Right renal pelvis (tissue), 4 donors: ENCODE data around the gene SMC3. TPM values are rescaled to one million over a fixed set of nuclear protein-coding genes. Genes with fewer than 3 reads are reported as not detected.

ENCODE experiments used
- DNase-seq, 4 donors: peaks; one replicate each; pipeline ENCODE4 v3.0.0-alpha.2; 2013; ENCODE audit warnings: low read depth in 4 of 4, low spot score in 3 of 4, missing footprints in 1 of 4
- polyA plus RNA-seq, 4 donors: library from polyadenylated mRNA; unstranded; fragments of 120-200 nt; gene quantifications; one replicate each; pipeline ENCODE4 v1.2.1, GENCODE V29; 2013; ENCODE audit not compliant: insufficient read length in 4 of 4

Gene SMC3
- polyA plus RNA-seq, 4 donors: 81.5 to 104 (median 98.7) TPM

DNA sequence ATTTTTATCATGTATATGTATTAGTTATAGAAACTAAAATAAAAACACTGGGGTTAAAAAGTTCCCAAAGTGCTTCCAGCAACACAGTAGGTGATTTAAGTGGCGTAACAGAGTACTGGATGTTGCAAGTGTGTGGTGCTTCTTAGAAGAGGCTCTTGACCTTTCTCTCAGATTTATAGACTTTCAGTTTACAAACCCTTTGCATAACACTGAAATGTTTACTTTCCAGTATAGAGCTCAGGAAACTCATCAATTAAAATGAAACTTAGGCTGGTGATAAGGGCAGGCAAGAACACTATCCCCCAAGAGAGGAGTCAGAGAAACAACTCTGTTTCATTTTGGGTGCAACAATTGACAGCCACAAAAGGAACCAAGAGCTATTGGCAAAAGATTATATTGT, 27.5 kb upstream of the SMC3 start:
- DNase-seq: no peak

DNA sequence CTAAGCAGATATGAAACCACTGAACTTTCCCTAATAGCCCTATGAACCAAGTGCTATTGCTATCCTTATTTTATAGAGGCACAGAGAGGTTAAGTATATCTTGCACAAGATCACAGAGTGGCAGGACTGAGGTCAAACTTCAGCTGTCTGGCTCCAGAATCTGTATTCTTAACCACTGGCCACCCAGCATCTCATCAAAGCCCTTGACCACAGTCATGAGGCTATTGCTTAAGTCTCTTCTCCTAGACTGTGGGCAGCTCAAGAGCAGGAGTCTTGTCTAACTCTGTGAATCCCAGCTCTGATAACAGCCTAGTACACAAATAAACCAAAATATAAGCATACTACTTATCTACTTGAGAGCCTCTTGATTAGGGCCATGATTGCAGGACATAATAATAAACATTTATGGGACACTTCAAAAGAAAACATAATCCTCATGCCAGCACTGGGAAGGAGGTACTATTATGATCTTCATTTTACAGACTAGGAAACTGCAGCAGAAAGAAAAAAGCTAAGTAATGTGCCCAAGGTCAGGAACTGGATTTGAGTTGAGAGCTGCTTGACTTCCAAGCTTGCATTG, 22.4 kb upstream of the SMC3 start:
- DNase-seq: no peak

- no peak for DNase-seq
Measured at GRCh38 chr10:110546077-110546476, 21.4 kb upstream of the SMC3 start.

DNA sequence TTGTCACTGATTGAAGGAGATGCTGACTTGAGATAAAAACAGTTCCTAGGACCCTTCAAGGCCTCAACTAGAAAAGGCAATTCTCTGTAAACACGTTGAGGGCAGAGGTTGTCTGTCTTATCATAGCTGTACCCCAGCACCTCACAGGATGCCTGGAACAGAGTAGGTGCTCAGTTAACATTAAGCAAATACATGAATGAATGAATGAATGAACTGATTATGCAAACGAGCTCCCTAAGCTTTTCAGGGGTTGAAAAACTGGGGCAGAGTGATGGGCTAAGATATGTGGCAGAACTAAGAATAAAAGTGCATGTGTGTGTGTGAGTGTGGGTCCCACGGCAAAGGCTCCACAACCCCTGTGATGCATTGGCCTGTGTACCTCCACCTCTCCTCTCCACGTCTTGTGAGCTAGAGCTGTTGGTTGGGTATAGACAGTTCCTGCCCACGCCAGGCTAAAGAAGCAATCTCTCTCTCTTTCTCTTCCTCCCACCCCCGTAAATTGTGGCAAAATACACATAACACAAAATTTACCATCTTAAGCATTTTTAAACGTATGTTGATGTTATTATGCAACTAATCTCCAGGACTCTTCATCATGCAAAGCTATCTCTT, 20.9 kb upstream of the SMC3 start:
- DNase-seq: no peak

GRCh38 chr10:110547139-110547761, 20.2 kb upstream of the SMC3 start:
- peak in 3 of 4 donors; percentile 38 to 51 (median 43) for DNase-seq

GRCh38 chr10:110548002-110548401, 19.5 kb upstream of the SMC3 start:
- DNase-seq: no peak

DNA sequence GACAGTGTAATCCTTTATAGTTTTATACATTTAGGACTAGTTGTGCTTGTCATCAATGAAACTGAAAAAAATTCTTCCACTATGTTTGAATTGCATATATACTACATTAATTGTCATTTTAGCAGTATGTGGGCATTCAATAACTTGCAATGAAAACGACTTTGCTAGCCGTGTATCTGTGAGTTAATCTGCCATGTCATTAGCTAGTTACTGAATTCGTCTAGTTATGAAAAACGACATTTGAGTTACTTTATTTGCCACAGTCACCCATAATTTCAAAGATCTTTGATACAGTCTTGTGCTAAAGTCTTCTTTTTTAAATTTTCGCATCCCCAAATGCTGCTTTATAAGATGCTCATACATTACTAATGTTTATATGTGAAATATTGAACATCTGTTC, 18.3 kb upstream of the SMC3 start:
- no peak for DNase-seq

GRCh38 chr10:110553905-110554304, 13.6 kb upstream of the SMC3 start:
- DNase-seq: no peak

DNA sequence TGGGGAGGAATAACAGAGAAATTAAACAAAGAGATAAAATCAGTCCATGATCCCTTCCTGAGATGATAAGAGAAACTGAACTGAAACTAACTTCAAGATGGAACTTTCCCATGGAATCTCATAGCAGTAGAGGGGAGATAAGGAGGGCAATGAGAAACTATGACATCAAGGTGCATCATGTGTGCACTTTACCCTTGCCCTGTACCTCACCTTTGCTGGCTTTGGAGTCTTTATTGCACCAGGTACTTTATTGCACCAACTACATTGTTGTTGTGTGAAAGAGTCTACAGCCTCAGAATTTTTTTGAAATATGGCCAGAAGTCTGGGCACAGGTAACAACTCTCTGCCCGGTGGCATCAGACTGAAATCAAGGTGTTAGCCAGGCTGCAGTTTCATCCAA, 11.2 kb upstream of the SMC3 start:
- DNase-seq: no peak

DNA sequence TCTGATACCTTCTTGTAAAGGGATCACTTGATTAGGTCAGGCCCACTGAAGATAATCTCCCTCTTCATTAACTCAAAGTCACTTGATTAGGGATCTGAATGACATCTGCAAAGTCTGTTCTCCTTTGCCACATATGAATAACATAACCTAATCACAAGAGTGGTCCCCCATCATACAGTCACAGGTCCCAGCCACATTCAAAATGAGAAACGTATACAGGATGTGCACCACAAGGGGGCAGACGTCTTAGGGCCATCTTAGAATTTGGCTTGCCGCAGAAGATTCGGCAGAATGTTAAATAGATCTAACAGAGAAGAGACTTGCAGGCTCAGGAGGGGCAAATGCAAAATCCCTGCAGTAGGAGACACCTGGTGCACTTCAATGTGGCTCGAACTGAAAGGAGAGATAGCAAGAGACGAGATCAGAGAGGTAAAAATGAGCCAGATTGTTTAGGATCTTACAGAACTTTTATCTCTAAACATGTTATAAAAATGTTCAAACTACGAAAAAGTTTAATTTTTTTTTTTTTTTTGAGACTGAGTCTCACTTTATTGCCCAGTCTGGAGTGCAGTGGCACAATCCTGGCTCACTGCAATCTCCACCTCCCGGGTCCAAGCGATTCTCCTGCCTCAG, 10.4 kb upstream of the SMC3 start:
- DNase-seq: peak in 1 of 4 donors; percentile 25

GRCh38 chr10:110558041-110558440, 9.5 kb upstream of the SMC3 start:
- no peak for DNase-seq

GRCh38 chr10:110560012-110560411, 7.5 kb upstream of the SMC3 start:
- no peak for DNase-seq

GRCh38 chr10:110561292-110561691, 6.2 kb upstream of the SMC3 start:
- DNase-seq: no peak

DNA sequence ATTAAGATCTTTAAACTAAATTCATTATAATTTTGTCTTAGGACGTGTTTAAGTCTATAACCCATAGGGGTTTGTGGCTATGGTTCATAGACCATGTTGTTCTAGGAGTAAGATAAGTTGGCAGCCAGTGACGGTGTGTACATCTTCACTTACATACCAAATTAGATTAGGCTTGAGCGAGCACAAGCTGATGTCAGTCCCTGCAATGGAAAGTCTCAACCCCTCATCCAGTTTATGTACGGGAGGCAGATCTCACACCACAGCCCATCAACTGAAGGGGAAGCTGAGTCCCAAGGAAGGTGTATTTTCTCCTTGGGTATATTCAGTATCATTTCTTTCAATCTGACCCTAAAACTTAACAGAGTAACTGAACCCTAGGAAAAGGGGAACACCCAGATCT, 5.1 kb upstream of the SMC3 start:
- DNase-seq: no peak

DNA sequence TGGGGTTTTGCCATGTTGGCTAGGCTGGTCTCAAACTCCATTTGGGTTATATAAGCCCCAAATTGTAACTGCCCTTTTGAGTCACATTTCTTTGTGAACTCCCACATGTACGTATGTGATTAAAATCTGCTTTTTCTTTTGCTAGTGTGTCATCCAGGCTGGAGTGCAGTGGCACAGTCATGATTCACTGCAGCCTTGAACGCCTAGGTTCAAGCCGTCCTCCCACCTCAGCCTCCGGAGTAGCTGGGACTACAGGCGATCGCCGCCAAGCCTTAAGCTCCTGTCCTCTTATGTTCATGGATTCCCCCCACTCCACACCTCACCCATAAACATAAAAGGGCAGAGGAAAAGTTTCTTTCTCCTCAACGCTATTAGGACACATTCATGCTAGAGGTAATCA, 4.4 kb upstream of the SMC3 start:
- DNase-seq: no peak

- peak in 1 of 4 donors; percentile 10 for DNase-seq
Measured at GRCh38 chr10:110566472-110567200, 859 bp upstream of the SMC3 start.

DNA sequence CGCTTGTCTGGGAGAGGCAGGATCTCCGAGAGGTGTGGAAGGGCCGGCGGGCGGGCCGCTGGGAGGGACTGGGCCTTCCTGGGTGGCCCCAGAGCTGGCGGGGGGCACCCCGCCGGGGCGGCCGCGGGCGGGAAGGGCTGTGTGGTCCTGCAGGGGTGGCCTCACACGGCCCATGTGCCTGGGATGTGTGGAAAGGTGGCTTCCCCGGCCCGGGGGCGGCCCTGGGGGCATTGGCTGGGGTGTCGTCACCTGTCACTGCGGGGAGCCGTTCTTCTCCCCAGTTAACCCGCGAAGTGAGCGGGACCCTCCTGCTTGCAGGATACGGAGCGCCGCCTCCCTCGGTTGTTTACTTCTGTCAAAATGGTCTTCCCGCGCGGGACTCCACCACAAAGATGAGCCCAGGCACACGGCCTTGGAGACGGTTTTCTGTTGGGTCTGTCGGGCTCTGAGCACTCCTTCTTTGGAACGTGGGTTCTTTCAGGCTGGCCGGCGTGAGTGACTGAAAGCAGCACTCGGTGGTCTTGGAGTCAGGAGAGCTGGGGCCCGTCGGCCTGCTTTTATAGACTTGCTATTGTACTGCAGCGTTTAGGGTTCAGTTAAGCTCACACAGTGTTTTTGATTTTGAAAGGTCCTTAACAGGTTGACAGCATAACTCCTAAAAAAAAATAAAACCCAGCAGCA, 700 bp downstream of the SMC3 start:
- peak in 3 of 4 donors; percentile 20 to 34 (median 27) for DNase-seq

- no peak for DNase-seq
Measured at GRCh38 chr10:110569122-110569521, 1.6 kb downstream of the SMC3 start.

DNA sequence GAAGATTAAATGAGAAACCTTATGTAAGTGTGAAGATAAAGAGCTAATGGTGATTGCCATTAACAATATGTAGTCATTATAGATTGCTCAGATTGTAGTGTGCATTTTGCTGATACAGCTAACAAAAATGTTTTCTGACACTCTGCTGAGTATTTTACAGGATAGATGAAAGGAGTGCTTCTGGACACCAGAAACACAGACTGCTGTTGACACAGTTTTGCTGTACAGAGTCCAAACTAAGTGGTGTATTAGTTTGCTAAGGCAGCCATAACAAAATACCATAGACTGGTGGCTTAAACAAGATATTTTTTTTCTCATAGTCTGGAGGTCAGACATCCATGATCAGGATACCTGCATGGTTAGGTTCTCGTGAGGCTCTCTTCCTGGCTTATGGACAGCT, 2.2 kb downstream of the SMC3 start:
- no peak for DNase-seq

GRCh38 chr10:110571093-110571743, 3.7 kb downstream of the SMC3 start:
- DNase-seq: no peak
